Neural progenitor cell (in vitro differentiated cells): ENCODE measurements around the gene SNX2. TPM values are rescaled to one million over a fixed set of nuclear protein-coding genes. Genes with fewer than 3 reads are reported as not detected.

ENCODE experiments used
- DNase-seq: peaks from one replicate; pipeline ENCODE4 v3.0.0-alpha.2; 2016; ENCODE audit warnings: low spot score
- H2AFZ ChIP-seq: fragments of 200-600 bp; sonication (generic); replicated peaks from 2 replicates; pipeline ENCODE4 v1.6.1; 2016; ENCODE audit warnings: antibody characterized with exemption
- H3F3A ChIP-seq: fragments of 200-600 bp; sonication (generic); 2 replicates; pipeline ENCODE4 v1.6.1; 2016; ENCODE audit warnings: antibody characterized with exemption, low read depth
- H3K27ac ChIP-seq: fragments of 200-600 bp; sonication (generic); 2 replicates; pipeline ENCODE4 v1.5.1; 2016; ENCODE audit warnings: mild to moderate bottlenecking
- H3K27me3 ChIP-seq: fragments of 200-600 bp; sonication (generic); 2 replicates; pipeline ENCODE4 v1.6.1; 2016; ENCODE audit warnings: mild to moderate bottlenecking, moderate library complexity
- H3K36me3 ChIP-seq: fragments of 200-600 bp; sonication (generic); 2 replicates; pipeline ENCODE4 v1.5.1; 2016
- H3K4me1 ChIP-seq: fragments of 200-600 bp; sonication (generic); 2 replicates; pipeline ENCODE4 v1.6.1; 2016; ENCODE audit warnings: mixed run types
- H3K4me2 ChIP-seq: fragments of 200-600 bp; sonication (generic); 2 replicates; pipeline ENCODE4 v1.6.1; 2016
- H3K4me3 ChIP-seq: fragments of 200-600 bp; sonication (generic); 2 replicates; pipeline ENCODE4 v1.5.1; 2016
- H3K79me2 ChIP-seq: fragments of 200-600 bp; sonication (generic); 2 replicates; pipeline ENCODE4 v1.6.1; 2016; ENCODE audit warnings: low read depth
- H3K9ac ChIP-seq: fragments of 200-600 bp; sonication (generic); 2 replicates; pipeline ENCODE4 v1.6.1; 2016
- H3K9me3 ChIP-seq: fragments of 200-600 bp; sonication (generic); 2 replicates; pipeline ENCODE4 v1.5.1; 2016; ENCODE audit warnings: low read depth
- H4K20me1 ChIP-seq: fragments of 200-600 bp; sonication (generic); 2 replicates; pipeline ENCODE4 v1.6.1; 2016; ENCODE audit warnings: low read depth
- H3K27ac Mint-ChIP-seq: 3 replicates; pipeline ENCODE4 v1.8.0; 2021; ENCODE audit warnings: mixed read lengths
- H3K27me3 Mint-ChIP-seq: 2 replicates; pipeline ENCODE4 v1.8.0; 2022; ENCODE audit warnings: low read depth, mild to moderate bottlenecking, inconsistent platforms, moderate library complexity, mixed read lengths; ENCODE audit not compliant: insufficient read depth
- H3K36me3 Mint-ChIP-seq: 3 replicates; pipeline ENCODE4 v1.8.0; 2021; ENCODE audit warnings: mixed read lengths
- H3K4me1 Mint-ChIP-seq: 3 replicates; pipeline ENCODE4 v1.8.0; 2021; ENCODE audit warnings: mixed read lengths
- H3K4me3 Mint-ChIP-seq: 3 replicates; pipeline ENCODE4 v1.8.0; 2021; ENCODE audit warnings: mild to moderate bottlenecking, moderate library complexity, mixed read lengths
- H3K9me3 Mint-ChIP-seq: 3 replicates; pipeline ENCODE4 v1.8.0; 2020; ENCODE audit warnings: mixed read lengths
- CTCF ChIP-seq: fragments of 200-600 bp; sonication (generic); IDR thresholded peaks from 2 replicates; pipeline ENCODE4 v1.5.1; 2017; ENCODE audit warnings: antibody characterized with exemption, mild to moderate bottlenecking
- EZH2 ChIP-seq: fragments of 200-600 bp; sonication (generic); IDR thresholded peaks from 2 replicates; pipeline ENCODE4 v1.6.1; 2017; ENCODE audit warnings: antibody characterized with exemption, mild to moderate bottlenecking, moderate library complexity
- EZH2phosphoT487 ChIP-seq: fragments of 200-600 bp; sonication (generic); IDR thresholded peaks from 2 replicates; pipeline ENCODE4 v1.6.1; 2017; ENCODE audit warnings: antibody characterized with exemption
- total RNA-seq: library from RNA; depleted of rRNA; stranded (reverse); fragments of >200 nt; gene quantifications from 2 replicates; pipeline ENCODE4 v1.2.3, GENCODE V29; 2015; ENCODE audit warnings: low replicate concordance

The SNX2 gene
- total RNA-seq, 1 donor from 2014 or later: 73.0 TPM

GRCh38 chr5:122874179-122874875, 99.4 kb downstream of the SNX2 start:
- Histone ChIP-seq H2AFZ (no peak overlapping the region), H3K9ac (no peak overlapping the region), H3K4me3 (no peak overlapping the region), H3K4me1 (peaks cover 3% of the 10 kb centered on the region), H3K36me3 (no peaks in the 10 kb centered on the region), H3K27ac (no peak overlapping the region), H3K4me2 (no peak overlapping the region), H3K79me2 (no peaks in the 10 kb centered on the region), H3K27me3 (no peaks in the 10 kb centered on the region), H4K20me1 (no peaks in the 10 kb centered on the region), H3F3A (no peaks in the 10 kb centered on the region), H3K9me3 (no peaks in the 10 kb centered on the region)
- peaks cover 8% of the 10 kb centered on the region for H3K36me3 Mint-ChIP-seq
- no peak for TF ChIP-seq CTCF
- TF ChIP-seq EZH2: no peak
- TF ChIP-seq EZH2phosphoT487: no peak
- no peak overlapping the region for H3K27ac Mint-ChIP-seq
- H3K9me3 Mint-ChIP-seq: no peaks in the 10 kb centered on the region
- peaks cover 10% of the 10 kb centered on the region for H3K4me1 Mint-ChIP-seq
- DNase-seq: no peak
- no peak overlapping the region for H3K4me3 Mint-ChIP-seq
- H3K27me3 Mint-ChIP-seq: no peaks in the 10 kb centered on the region

GRCh38 chr5:122877518-122877917, 102.6 kb downstream of the SNX2 start:
- Histone ChIP-seq H3F3A (no peaks in the 10 kb centered on the region), H3K4me3 (no peak overlapping the region), H4K20me1 (no peaks in the 10 kb centered on the region), H3K9me3 (no peaks in the 10 kb centered on the region), H2AFZ (no peak overlapping the region), H3K4me1 (no peaks in the 10 kb centered on the region), H3K27me3 (no peaks in the 10 kb centered on the region), H3K79me2 (no peaks in the 10 kb centered on the region), H3K36me3 (no peaks in the 10 kb centered on the region), H3K9ac (no peak overlapping the region), H3K4me2 (no peak overlapping the region), H3K27ac (no peak overlapping the region)
- TF ChIP-seq CTCF (no peak), EZH2 (no peak), EZH2phosphoT487 (no peak)
- no peak for DNase-seq
- Mint-ChIP-seq H3K4me3 (no peak overlapping the region), H3K36me3 (peaks cover 8% of the 10 kb centered on the region), H3K27me3 (peaks cover 3% of the 10 kb centered on the region), H3K4me1 (peaks cover 6% of the 10 kb centered on the region), H3K27ac (no peak overlapping the region), H3K9me3 (no peaks in the 10 kb centered on the region)

- Histone ChIP-seq H3K9me3 (no peaks in the 10 kb centered on the region), H2AFZ (no peak overlapping the region), H3K4me2 (no peak overlapping the region), H3K9ac (no peak overlapping the region), H4K20me1 (no peaks in the 10 kb centered on the region), H3K4me1 (no peaks in the 10 kb centered on the region), H3K27me3 (no peaks in the 10 kb centered on the region), H3F3A (no peaks in the 10 kb centered on the region), H3K79me2 (no peaks in the 10 kb centered on the region), H3K4me3 (no peak overlapping the region), H3K36me3 (no peaks in the 10 kb centered on the region), H3K27ac (no peak overlapping the region)
- TF ChIP-seq CTCF (no peak), EZH2 (no peak), EZH2phosphoT487 (no peak)
- Mint-ChIP-seq H3K4me3 (no peak overlapping the region), H3K36me3 (peaks cover 6% of the 10 kb centered on the region), H3K4me1 (peaks cover 6% of the 10 kb centered on the region), H3K9me3 (no peaks in the 10 kb centered on the region), H3K27me3 (peaks cover 3% of the 10 kb centered on the region), H3K27ac (no peak overlapping the region)
- DNase-seq: no peak
Observed at GRCh38 chr5:122879076-122879475, 104.2 kb downstream of the SNX2 start.

Other genes with a start within 250 kb of the SNX2 start
- gene SNX24, start 70.5 kb downstream of the SNX2 start, total RNA-seq: 7.1 and 21.0 TPM in 2 replicates